Occipital lobe (tissue), 2 donors: ENCODE results near the gene PRKAR2B. TPM values are rescaled to one million over a fixed set of nuclear protein-coding genes. Genes with fewer than 3 reads are reported as not detected.
"Not testable (repeated sequence)": the region's sequence is repeated elsewhere in the genome, so short reads cannot be mapped to it uniquely, and the experiment has no call there.

ENCODE experiments used
- DNase-seq: peaks from one replicate; lab custom pipeline; 2025; lab: John Stamatoyannopoulos, UW
- total RNA-seq: library from RNA; depleted of rRNA; stranded (reverse); fragments of >200 nt; gene quantifications from one replicate; pipeline ENCODE4 v1.2.3, GENCODE V29; 2014

Gene PRKAR2B
- total RNA-seq, 1 donor from 2014 or later: 227 TPM

GRCh38 chr7:107047902-107048782, 3.6 kb downstream of the PRKAR2B start:
- DNase-seq: no peak

DNA sequence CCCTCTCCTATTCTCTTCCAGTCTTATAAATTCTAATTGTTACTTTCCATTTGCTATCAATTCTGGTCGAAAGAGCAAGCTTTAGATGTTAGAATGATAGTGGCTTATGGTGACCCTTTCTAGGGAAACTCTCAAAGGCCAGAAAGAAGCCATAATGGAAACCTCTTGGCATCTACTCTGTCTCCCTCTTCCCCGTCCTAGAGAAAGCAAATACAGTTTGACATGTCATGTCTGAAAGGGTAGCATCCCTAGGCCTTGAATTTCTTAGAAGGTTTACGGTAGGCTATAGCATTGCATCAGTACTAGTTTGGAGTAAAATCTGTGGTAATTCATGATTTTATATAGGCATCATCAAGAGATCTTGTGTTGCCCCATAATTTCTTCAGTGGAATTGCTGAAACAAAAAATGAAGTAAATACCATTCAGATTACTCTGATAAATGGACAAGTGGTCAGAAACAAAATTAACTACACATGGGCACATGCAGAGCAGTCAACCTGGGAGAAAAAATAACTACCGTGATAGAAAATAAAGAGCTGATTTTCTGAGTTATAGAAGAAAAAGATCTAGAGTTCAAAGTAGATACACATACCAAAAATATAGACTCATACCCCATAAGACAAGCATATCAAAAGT, 4.4 kb downstream of the PRKAR2B start:
- DNase-seq: no peak

DNA sequence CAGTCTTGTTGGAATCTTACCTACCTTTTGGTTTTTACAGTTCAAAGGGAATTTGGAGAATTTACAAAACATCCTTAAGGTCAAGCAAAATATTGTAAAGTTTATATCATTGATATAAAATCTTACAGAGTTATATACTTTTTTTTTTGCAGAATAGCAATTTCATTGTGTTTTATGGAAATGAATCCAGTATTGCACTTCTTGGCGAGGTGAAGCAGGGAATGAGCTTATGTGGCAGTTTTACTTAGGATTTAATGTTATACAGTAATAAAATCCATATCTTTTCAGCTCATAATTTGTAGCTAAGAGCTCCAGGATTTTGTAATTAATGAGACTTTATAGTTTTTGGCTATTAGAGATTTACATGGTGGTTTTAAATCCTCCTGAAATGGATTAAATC, 5.0 kb downstream of the PRKAR2B start:
- DNase-seq: no peak

DNA sequence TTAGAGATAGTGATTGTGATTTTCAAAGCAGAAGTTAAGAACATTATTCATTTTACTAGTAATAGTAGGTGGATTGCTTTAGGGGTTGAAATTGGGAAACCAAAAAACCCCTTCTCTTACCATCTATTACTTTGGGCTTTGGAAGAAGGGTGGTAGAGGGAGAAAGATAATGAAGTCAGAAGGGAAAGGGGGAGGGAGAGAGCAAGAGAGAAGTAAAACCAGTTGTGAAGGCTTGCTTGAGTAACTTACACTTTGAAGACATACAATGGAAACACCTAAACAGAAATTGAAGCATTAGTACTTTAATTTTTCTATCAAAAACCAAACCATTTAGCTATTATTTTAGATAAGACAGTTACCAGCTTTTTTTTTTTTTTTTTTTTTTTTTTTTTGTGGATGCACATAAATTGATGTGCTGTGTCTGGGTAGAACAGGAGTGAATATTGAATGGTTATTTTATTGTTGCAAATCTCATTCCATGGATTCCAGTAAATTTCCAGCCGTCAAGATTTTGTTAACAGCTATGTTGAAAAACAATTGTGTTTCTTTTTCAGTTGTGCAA, 5.5 kb downstream of the PRKAR2B start:
- no peak for DNase-seq

- DNase-seq: no peak
Observed at GRCh38 chr7:107051376-107051775, 6.9 kb downstream of the PRKAR2B start.

GRCh38 chr7:107054965-107055364, 10.5 kb downstream of the PRKAR2B start:
- not testable (repeated sequence) for DNase-seq

DNA sequence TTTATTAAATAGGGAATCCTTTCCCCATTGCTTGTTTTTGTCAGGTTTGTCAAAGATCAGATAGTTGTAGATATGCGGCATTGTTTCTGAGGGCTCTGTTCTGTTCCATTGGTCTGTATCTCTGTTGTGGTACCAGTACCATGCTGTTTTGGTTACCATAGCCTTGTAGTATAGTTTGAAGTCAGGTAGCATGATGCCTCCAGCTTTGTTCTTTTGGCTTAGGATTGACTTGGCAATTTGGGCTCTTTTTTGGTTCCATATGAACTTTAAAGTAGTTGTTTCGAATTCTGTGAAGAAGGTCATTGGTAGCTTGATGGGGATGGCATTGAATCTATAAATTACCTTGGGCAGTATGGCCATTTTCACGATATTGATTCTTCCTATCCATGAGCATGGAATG, 11.6 kb downstream of the PRKAR2B start:
- not testable (repeated sequence) for DNase-seq

GRCh38 chr7:107056728-107057473, 12.4 kb downstream of the PRKAR2B start:
- DNase-seq: no peak

GRCh38 chr7:107057474-107057833, 12.9 kb downstream of the PRKAR2B start:
- no peak for DNase-seq

- DNase-seq: no peak
Observed at GRCh38 chr7:107059468-107059867, 15.0 kb downstream of the PRKAR2B start.

DNA sequence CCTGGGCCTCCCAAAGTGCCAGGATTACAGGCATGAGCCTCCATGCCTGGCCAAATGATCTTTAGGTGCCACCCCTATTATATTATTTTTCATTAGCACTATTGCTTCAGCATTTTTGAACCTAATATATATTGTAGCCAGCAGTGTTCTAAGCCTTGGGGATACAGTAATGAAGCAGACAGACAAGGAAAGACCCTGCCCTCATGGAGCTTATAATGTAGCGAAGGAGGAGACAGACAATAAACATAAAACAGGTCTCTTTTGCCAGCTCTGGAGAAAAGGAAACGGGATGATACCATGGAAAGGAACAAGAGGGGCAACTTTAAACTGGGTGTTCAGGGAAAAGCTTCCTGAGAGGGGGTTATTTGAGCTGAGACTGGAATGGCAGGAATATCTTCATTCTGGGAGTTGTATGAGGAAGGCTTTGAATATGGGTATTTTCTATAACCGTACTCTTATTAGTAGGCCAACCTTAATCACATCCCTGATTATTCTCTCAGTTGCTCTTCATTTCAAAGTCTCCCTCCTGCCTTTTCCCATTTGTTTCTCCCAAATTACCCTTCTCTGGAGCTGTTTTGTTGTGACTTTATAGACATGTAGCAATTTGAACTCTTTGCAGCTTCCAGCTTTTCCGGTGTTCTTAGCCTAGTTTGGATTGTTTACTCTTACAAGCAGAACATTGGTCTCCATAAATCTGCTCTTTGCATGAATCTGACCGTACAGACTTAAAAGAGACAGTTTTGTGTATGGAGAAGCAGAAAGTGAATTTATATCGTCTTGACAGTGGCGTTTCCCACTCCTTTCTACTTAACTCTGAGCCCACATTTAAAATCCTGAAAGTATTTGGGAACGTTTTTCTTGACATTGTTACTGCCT, 19.0 kb downstream of the PRKAR2B start:
- DNase-seq: no peak

GRCh38 chr7:107064255-107064654, 19.8 kb downstream of the PRKAR2B start:
- DNase-seq: no peak

DNA sequence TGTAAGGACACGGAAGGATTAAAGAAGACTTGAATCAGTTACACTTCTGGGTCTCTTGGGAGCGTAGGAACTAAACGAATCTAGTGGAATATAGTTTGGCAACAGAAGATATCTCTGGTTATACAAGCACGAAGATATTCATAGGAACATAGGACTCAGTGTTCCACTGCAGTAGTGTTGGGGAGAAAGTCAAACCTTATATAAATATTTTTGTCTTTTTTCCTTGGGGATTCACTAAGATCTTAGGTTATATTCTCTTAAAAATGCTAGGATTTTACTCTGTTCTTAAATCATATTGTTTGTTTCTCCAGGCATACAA, 21.4 kb downstream of the PRKAR2B start:
- DNase-seq: no peak

DNA sequence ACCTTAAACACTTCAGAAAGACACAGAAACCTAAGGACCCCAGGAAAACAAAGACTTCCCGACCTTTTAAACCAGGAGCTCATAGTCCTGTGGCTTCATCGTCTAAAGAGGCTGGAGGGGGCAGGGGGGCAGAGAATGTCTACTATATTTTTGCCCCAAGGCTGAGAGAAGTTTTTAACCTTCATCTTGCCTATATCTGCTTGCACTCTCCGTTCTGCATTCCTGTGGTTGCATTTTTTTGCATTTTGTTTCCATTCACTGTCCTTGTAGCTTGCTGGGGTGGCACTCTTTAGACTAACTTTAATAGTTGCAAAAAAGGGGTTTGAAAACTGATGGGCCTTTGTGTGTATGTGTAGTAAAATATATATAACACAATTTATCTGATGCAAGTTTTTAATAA, 23.7 kb downstream of the PRKAR2B start:
- DNase-seq: no peak

GRCh38 chr7:107069457-107069856, 25.0 kb downstream of the PRKAR2B start:
- peak; percentile 38 for DNase-seq

DNA sequence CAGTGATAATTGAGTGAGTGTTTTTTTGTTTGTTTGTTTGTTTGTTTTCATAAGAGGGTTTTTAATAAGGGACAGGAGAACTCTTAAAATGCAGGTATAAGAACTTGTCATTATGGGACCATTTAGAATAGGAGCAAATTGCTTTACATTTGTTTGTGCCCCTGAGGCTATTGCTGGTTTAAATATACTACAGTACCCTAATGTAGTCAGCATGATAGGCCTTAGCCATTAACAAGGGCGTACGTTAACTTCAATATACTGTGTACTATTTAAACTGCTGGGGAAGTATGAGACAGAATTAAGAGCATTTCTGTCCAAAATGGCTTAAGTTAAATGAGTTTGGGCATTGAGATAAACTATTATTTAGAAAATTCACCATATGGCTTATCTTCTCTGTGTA, 26.2 kb downstream of the PRKAR2B start:
- DNase-seq: no peak

DNA sequence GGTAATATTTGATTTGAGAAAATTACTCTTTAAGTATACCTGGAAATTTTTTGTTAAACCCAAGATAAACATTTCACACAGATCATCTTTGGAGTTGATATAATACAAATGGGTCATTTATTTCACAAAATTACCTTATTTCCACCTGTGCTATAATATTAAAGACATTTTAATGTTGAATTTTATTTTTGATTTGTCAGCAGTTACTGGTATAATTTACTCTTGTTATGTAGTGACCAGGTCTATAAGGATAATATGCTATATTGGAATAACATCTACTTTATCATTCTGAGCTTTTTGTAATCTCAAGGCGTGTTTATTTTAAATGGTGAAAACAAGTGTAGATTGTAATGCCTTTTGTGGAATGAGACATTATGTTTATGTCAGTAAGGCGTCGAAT, 26.6 kb downstream of the PRKAR2B start:
- DNase-seq: no peak

- no peak for DNase-seq
Observed at GRCh38 chr7:107072133-107072532, 27.6 kb downstream of the PRKAR2B start.

DNA sequence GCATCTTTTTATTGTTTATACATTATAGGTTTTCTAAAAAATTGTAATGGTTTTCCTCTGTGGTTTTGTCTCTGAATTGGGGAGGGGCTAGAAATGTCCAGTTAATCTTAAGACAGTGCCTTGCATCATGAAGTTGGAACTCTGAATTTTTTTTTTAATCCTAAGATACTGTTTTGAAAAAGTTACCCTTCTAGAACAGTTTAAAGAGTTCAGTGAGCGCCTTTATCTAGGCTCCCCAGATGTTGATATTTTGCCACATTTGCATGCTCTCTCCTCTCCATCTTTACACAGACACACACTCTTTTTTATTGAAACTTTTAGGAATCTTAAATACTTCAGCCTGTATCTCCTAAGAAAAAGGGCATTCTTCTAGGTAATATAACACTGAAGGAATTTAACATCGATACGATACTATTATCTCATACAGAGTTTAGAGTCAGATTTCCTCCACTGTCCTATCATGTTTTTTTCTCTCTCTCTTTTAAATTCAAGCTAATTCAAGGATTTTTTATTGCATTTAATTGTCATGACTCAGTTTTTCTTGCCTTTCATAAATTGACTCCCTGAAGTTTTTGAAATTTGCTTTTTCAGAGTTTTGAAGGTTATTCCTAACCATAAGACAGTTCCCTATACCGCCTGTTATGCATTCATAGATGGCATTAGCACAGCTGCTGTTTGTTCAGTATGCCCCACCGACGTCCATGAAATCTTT, 31.5 kb downstream of the PRKAR2B start:
- DNase-seq: no peak
